GM11168 (cell line): ENCODE measurements around the gene TMEM175.
"Not testable (repeated sequence)": the region's sequence is repeated elsewhere in the genome, so short reads cannot be mapped to it uniquely, and the experiment has no call there.

Experiments
- in situ Hi-C: fragments of 300-500 bp; cut with MboI; formaldehyde crosslinking; loops from one replicate; pipeline ENCODE4 v1.12.0; 2022; ENCODE audit warnings: low sequenced_read_pairs; ENCODE audit not compliant: unreplicated experiment

Gene TMEM175

DNA sequence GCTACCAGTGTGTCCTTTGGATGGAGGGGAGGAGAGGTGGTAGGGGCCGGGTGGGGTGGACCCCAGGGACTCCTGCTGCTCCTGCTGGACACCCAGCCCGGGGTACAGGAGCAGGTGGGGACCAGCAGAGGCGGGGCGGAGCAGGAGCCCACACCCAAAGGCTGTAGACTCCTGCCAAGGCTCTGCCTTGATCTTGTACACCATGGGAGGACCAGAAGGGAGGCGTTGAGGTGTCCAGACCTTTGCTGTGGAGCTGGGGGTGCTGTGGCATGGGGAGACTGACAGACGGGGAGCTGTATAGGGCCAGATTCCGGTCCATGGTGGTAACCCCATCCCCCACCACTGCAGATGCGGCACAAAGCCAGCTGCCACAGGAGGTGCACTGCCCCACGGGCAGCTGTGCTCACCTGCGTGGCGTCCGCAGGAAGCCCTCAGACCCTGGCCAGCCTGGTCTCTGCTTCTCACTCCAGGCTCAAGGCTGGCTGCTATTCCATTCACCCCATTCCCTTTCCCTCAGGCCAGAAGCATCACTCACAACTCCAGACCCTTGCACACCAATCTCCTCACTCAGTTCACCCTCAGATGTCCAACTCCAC, 65.9 kb downstream of the TMEM175 start:
- in situ Hi-C loops = no loop called here

GRCh38 chr4:999240-999863, 67.1 kb downstream of the TMEM175 start:
- in situ Hi-C loops = not testable (repeated sequence)

GRCh38 chr4:999882-1000425, 67.7 kb downstream of the TMEM175 start:
- in situ Hi-C loops = no loop called here

DNA sequence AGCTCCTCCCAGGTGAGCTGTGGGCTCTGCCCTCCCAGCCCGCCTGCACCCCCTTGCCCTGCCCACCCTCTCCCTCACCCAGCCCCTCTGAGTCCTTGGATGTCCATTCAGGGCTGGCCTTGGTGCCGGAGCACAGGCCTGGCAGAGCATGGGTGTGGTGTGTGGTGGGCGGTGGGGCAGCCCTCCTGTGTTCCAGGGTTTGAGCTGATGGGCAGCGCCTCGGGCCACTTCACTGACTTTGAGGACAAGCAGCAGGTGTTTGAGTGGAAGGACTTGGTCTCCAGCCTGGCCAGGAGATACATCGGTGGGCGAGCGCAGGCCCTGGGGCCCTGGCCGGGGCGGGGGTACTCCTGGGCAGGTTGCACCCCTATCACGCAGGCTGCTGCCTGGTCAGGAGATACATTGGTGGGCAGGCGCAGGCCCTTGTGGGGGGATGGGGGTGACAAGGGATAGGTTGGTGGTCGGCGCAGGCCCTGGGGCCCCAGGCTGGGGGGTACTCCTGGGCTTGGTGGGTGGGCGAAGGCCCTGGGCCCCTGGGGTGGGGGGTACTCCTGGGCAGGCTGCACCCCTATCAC, 68.5 kb downstream of the TMEM175 start:
- in situ Hi-C loops = no loop called here

GRCh38 chr4:1001561-1002130, 69.4 kb downstream of the TMEM175 start:
- in situ Hi-C loops = no loop called here

- in situ Hi-C loops = no loop called here
Observed at GRCh38 chr4:1002131-1002630, 69.9 kb downstream of the TMEM175 start.

DNA sequence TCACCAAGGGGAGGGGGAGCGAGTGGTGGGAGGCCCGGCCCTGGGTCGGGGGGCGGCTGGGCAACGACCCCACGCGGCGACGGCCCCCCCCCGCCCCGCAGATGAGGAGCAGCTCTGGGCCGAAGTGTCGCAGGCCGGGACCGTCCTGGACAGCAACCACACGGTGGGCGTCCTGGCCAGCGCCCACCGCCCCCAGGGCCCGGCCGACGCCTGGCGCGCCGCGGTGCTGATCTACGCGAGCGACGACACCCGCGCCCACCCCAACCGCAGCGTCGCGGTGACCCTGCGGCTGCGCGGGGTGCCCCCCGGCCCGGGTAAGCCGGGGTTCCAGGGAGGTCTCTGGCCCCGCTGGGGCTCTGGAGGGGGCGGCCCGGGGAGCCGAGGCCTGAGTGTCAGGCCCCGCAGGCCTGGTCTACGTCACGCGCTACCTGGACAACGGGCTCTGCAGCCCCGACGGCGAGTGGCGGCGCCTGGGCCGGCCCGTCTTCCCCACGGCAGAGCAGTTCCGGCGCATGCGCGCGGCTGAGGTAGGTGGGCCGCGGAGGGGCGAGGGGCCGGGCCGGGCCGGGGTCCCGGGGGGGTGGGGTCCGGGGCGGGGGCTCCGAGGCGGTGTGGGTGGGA, 70.5 kb downstream of the TMEM175 start:
- in situ Hi-C loops = no loop called here

DNA sequence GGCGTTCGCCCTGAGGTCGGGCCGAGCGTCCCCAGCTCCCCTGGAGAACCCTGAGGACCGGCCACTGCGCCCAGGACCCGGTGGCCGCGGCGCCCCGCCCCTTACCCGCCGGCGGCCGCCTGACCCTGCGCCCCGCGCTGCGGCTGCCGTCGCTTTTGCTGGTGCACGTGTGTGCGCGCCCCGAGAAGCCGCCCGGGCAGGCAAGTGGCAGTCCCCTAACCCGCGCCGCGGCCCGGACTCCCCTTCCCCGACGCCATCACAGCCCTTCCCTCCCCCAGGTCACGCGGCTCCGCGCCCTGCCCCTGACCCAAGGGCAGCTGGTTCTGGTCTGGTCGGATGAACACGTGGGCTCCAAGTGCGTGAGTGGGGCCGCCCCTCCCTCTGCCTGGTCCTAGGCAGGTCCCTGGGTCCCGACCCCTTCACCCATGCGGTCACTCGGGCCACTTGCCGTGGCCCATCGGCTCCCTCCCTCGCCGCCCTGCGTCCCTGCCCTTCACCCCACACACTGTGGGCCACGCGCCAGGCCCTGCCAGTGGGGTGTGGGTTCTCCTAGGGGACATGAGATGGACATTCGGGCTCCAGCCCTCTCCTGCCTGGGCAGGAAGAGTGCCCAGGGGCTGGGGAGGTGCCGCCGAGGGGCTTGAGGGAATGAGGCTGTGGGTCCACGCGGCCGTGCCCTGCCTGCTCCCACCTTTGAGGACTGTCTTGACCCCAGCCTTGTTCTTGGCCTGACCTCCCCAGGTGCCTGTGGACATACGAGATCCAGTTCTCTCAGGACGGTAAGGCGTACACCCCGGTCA, 71.2 kb downstream of the TMEM175 start:
- in situ Hi-C loops = no loop called here

DNA sequence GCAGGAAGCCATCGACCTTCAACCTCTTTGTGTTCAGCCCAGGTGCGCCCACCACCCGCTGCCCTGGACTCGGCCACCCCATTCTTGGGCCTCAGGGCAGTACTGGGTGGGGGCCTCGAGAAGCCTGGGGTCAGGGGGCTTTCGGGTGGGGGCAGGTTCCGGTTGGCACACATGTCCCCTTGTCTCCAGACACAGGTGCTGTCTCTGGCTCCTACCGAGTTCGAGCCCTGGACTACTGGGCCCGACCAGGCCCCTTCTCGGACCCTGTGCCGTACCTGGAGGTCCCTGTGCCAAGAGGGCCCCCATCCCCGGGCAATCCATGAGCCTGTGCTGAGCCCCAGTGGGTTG, 71.8 kb downstream of the TMEM175 start:
- in situ Hi-C loops = no loop called here

DNA sequence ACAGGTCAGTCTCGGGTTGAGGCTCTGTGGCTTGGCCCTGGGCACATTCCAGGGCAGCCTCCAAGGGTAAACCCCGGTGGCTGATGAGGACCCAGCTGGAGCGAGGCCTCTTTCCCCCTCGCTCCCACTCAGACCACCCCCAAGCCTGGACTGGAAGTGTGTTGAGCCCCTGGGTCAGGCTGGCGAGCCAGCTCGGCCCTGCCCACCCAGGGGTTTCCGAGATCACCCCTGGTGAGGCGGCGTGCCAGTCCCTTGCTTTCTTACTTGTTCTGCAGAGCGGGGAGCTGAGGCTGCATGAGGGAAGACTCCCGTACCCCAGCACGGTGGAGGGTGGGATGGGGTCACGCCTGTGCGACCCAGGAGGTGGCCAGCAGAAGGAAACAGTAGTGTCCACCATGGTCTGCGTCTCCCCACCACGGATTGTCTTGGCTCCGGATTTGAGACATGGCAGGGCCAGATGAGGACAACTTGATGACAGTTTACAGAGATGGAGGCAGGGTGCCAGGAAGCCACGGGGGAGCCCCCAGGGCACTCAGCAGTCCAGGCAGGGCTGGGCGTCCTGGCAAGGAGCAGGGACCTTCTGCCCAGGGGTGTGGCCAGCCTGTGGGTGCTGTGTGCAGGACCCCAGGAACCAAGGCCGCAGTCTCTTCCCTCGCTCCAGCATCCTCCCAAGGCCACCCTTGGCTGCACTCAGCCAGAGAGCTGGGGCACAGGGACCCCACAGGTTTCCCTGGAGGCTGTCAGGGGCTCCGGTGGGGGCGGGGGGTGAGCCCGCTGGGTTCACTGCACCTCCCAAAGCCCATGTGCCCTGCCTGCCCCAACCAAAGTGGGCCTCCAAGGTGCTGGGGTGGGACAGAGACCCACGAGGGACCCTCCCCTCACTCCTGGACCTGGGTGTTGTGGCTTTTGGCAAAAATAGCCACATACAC, 72.6 kb downstream of the TMEM175 start:
- in situ Hi-C loops = no loop called here

GRCh38 chr4:1006856-1007255, 74.6 kb downstream of the TMEM175 start:
- in situ Hi-C loops = no loop called here
